Measurements from ENCODE around the gene CLEC2D.
"Not testable (repeated sequence)": the region's sequence is repeated elsewhere in the genome, so short reads cannot be mapped to it uniquely, and the experiment has no call there.

CLEC2D gene, protein sequence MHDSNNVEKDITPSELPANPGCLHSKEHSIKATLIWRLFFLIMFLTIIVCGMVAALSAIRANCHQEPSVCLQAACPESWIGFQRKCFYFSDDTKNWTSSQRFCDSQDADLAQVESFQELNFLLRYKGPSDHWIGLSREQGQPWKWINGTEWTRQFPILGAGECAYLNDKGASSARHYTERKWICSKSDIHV

GRCh38 chr12:9669534-9669933 lies at the start of gene CLEC2D:
CLEC2D (plus strand) TSS chr12:9669713; CDS start chr12:9669735, 22 bp downstream.
- no peak for DNase-seq (ENCODE audit: low read depth in 1 of 2, low spot score in 1 of 2)

GRCh38 chr12:9625019-9625418 lies 44.5 kb upstream of the CLEC2D start:
- DNase-seq (ENCODE audit: low read depth in 1 of 2, low spot score in 1 of 2), result no peak

DNA sequence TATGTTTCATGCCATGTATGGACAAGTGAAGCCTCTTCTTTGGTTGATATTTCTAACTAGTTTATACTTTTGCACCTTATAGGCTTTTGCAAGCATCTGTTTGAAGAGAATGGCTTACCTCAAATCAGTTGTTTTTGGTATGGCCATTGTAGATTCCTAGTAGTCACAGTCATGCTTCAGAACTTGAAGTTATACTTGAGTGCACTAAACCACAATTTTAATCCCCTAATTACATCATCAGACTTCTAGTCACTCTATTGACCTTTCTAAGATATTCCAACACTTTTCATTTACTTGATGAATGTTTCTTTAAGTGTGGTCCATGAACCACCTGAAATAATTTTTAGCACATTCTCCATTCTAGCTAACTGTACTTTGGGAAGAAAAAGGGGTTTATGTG lies 43.2 kb upstream of the CLEC2D start:
- DNase-seq (ENCODE audit: low read depth in 1 of 2, low spot score in 1 of 2), result no peak

GRCh38 chr12:9626821-9627220 lies 42.7 kb upstream of the CLEC2D start:
- no peak for DNase-seq (ENCODE audit: low read depth in 1 of 2, low spot score in 1 of 2)

GRCh38 chr12:9632766-9633165 lies 36.7 kb upstream of the CLEC2D start:
- no peak for DNase-seq (ENCODE audit: low read depth in 1 of 2, low spot score in 1 of 2)

DNA sequence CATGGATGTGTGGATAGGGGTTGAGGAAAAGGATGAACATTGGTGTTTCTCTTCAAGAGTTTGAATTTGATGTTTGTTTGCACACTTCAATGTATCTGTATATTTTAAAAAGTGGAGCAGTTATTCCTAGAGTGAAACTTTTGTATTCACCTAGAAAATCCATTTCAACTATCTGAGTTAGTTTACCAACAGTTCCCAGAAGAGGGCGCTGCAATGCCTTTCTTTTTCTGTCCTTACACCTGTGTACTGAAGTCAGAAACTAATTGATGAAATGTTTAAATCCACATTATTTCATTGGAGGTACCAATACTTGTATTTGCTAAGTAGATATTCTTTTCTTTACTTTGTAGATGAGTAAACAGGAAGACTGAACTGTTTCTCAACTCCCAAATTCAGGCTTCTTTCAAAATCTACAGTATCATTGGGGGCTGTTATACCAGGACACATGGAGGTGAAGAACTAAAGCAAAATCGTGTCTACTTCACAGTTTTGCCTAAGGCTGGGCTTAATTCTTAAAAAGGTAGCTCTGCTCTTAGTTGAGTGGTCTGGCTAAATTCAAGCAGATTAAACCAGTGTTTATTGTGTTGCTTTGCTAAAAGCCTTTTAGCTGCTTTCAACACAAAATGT lies 35.2 kb upstream of the CLEC2D start:
- DNase-seq (ENCODE audit: low read depth in 1 of 2, low spot score in 1 of 2), result peak; percentile 39 to 51

GRCh38 chr12:9634969-9635754 lies 34.4 kb upstream of the CLEC2D start:
- no peak for DNase-seq (ENCODE audit: low read depth in 1 of 2, low spot score in 1 of 2)

GRCh38 chr12:9636150-9636850 lies 33.2 kb upstream of the CLEC2D start:
- DNase-seq (ENCODE audit: low read depth in 1 of 2, low spot score in 1 of 2), result no peak

DNA sequence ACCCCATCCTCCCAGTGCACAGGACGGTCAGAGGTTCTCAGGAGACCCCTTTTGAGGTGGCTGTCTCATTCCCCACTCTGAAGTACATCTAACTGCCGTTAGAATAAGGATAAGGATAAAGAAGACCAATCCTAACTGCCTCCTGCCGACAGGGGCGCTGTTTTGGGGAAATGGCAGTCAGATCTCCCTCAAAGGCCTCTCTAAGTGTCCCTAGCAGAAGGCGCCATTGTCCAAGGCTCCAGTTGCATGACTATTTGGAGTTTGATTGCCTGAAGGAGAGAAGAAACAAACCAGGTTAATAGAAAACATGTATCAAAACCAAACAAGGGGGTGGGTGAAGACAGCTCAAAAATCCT lies 32.7 kb upstream of the CLEC2D start:
- DNase-seq (ENCODE audit: low read depth in 1 of 2, low spot score in 1 of 2), result no peak

DNA sequence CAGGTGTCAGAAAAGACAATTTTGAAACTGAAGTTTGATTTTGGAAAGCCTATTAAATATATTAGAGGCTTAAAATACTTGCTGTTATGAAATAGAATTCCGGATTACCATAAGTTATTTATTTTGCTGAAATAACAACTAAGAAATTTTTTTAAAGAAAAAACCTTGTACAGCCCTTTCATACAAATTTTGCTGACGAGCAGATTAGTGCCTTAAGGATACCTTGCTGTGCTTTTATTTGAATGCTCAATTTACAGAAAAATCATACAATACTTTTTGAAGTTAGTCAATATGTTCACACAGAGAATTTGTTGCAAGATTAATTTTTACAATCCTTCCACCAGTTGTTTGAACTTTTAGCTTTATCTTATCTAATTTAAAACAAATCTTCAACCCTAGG lies 29.5 kb upstream of the CLEC2D start:
- DNase-seq (ENCODE audit: low read depth in 1 of 2, low spot score in 1 of 2), result no peak

DNA sequence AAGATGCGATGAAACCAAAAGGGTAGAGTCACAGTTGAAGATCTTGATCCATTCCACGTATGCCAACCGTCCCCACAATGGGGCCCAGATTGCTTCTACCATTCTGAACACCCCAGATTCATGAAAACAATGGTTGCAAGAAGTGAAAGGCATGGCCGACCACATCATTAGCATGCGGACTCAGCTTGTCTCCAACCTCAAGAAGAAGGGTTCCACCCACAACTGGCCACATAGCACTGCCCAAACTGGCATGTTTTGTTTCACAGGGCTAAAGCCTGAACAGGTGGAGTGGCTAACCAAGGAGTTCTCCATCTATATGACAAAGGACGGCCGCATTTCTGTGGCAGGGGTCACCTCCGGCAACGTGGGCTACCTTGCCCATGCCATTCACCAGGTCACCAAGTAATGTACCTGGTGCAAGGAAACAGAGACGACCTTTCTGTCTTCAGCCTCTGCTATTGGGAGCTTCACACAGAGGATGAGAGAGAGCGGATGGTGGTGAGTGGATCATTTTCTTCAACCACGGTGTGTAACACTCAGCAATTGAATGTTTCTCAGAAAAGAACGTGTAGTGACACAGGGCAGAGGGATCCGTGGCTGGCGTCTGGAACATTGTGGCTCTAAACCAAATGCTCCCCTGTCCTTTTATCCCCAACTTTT lies 26.8 kb upstream of the CLEC2D start:
- no peak for DNase-seq (ENCODE audit: low read depth in 1 of 2, low spot score in 1 of 2)

DNA sequence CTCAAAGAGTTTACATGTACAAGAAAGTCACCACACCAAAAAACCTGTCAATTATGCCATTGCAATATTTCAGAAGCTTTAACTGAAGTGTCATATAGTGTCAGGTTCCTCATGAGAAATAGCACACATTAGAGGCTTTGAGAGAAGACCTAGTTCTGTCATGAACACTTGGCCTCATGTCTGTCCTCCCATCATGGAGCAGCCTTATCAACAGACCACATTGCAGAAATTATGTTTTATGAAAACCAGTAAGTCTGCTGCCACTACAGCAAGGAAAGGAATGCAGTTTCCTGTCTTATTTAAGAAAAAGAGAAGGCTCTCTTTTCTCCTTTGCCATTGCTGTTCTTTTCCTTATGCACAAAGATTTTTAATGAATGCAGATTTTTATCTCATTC lies 26.2 kb upstream of the CLEC2D start:
- DNase-seq (ENCODE audit: low read depth in 1 of 2, low spot score in 1 of 2), result no peak

DNA sequence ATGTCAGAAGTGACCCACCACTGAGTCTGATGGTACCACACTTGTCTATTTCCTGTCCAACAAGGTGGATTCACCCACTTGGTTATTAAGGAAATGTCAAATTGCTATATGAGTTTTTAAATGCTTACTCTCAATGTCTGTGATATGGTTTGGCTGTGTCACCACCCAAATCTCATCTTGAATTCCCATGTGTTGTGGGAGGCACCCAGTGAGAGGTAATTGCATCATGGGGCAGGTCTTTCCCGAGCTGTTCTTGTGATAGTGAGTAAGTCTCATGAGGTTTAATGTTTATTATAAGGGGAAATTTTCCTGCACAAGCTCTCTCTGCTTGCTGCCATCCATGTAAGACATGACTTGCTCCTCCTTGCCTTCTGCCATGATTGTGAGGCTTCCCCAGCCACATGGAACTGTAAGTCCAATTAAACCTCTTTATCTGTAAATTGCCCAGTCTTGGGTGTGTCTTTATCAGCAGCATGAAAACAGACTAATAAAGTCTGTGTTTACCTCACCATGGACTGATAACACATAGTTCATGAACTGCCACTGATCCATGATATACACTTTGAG lies 24.4 kb upstream of the CLEC2D start:
- not testable (repeated sequence) for DNase-seq (ENCODE audit: low read depth in 1 of 2, low spot score in 1 of 2)

- no peak for DNase-seq (ENCODE audit: low read depth in 1 of 2, low spot score in 1 of 2)
Observed at GRCh38 chr12:9646794-9647781, 22.4 kb upstream of the CLEC2D start.

DNA sequence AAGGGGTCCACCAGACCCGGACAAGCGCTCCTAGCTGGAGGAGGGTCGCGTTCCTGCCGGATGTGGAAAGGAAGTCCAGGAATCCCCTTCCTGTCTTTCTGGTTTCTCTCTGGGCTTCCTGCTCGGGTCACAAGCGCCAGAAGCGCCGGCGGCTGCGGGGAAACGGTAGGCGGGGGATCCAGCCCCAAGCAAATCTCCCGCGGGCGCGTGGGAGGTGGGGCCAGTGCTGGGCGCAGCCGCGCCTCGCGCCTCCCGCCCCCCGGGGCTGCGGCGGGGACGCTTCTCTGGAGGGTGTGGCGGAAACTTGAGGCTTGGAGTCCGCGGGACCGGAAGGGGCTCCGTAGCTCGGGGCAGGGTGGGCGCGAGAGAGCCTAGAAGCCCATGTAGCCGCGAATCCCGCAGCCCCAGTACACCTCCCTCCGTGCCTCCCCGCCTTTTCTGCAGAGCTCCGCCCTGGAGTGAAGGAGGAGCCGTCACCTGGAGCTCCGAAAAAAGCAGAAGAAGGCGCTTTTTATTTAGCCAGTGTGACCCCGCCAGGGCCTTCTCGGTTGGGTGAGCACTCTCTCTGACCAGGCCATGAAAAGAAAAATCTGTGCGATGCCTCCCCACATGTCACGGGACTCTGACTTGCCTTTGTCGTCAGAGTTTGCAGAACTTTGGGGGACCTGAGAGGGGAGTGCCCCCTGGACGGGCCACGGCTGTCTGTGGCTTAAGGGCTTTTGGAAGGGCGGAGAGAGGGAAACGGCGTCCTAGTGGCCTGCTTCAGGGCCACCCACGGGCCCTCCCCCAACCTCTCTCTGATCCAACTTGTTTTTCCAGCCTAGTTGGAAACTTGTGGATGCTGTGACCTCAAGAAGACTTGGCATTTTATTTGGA lies 21.4 kb upstream of the CLEC2D start:
- peak; percentile 69 to 82 for DNase-seq (ENCODE audit: low read depth in 1 of 2, low spot score in 1 of 2)

DNA sequence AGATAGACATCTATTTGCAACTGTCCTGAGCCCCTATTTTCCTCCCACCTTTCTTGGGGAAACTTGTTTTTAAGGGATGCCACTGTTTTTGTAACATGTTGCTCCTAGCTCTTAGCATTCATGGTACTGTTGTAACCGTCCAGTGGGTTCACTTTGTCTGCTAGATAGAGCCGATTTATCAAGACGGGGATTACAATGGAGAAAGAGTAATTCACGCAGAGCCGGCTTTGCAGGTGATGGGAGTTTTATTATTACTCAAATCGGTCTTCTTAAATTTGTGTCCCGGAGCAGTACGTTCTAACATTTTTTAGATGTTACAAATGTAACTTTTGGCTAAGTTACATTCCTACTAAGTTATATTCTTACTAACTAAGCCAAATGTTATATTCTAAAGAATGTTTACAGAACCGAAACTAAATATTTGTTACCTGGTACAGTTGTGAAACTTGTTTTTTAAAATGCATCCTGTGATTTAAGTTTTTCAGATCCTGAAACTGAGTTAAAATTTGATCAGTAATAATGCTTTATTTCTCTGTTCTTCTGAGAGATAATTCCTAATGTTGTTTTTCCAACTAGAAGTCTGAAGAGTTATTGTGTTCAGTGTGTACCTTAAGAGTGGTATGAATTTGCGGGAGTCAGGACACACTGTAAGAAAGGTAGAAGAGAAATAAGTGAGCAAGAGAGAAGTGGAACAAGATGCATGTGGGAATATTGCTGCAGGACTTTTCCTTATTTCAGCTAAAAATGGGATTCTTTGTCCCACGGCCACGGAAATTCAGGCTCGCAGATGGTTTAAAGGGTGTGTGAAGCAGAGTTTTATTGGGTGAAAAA lies 20.6 kb upstream of the CLEC2D start:
- DNase-seq (ENCODE audit: low read depth in 1 of 2, low spot score in 1 of 2), result no peak

DNA sequence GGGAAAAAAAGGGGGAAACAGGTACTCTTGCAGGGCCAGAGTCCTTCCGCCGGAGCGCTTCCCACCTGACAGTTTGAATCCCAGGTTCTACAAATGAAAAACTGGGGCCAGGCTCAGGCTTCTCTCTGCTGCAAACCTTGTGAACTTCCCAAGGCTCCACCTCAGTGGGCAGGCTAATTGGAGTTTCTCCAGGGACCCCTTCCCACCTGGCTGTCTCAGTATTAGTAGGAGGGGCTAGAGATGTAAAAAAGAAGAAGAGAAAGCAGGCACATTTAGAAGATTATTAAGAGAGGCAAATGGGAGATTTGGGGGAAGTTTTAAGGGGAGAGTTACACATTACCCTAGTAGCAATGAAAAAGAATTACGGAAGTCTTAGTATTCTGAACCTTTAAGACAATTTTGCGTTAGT lies 20.0 kb upstream of the CLEC2D start:
- no peak for DNase-seq (ENCODE audit: low read depth in 1 of 2, low spot score in 1 of 2)

DNA sequence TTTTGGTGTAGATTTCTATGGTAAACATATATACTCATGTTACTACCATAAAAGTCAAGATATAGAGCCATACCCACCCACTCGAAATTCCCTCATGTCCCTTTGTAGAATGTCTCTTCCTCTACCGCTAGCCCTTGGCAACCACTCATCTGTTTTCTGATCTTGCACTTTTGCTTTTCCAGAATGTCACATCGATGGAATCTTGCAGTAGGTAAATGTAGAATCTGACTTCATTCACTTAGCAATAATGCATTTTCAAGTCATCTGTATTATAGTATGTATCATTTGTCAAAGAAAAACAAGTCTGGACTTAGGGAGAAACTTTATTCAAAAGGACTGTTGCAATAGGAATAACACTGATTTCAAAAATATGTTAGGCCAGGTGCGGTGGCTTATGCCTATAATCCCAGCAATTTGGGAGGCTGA lies 19.3 kb upstream of the CLEC2D start:
- DNase-seq (ENCODE audit: low read depth in 1 of 2, low spot score in 1 of 2), result no peak
